Activated CD4-positive, alpha-beta T cell treated with anti-CD3 and anti-CD28 coated beads for 36 hours (primary cell): ENCODE results near the gene GRM4. TPM values are rescaled to one million over a fixed set of nuclear protein-coding genes. Genes with fewer than 3 reads are reported as not detected.

Experiments
- ATAC-seq: fragments of 200-7000 bp; cut with Tn5 transposase; one replicate; pipeline ENCODE4 v1.10.0; 2021; ENCODE audit warnings: mild to moderate bottlenecking, moderate library complexity
- CTCF ChIA-PET: fragments of 350-600 bp; sonication (Branson Sonifier 250); formaldehyde crosslinking; loops from one replicate; lab custom pipeline; 2021; ENCODE audit warnings: antibody characterized with exemption; lab: Charles Lee
- POLR2A ChIA-PET: fragments of 350-600 bp; sonication (Branson Sonifier 250); formaldehyde crosslinking; loops from one replicate; lab custom pipeline; 2021; ENCODE audit warnings: antibody characterized with exemption, inconsistent platforms; lab: Charles Lee
- DNase-seq: peaks from one replicate; pipeline ENCODE4 v3.0.0-alpha.2; 2020
- H3K27ac Mint-ChIP-seq: one replicate; pipeline ENCODE4 v1.8.0; 2021; ENCODE audit warnings: mixed read lengths
- H3K27me3 Mint-ChIP-seq: one replicate; pipeline ENCODE4 v1.8.0; 2021; ENCODE audit warnings: mixed read lengths
- H3K36me3 Mint-ChIP-seq: one replicate; pipeline ENCODE4 v1.8.0; 2021; ENCODE audit warnings: low read depth, mixed read lengths
- H3K4me1 Mint-ChIP-seq: one replicate; pipeline ENCODE4 v1.8.0; 2021; ENCODE audit warnings: mixed read lengths
- H3K4me3 Mint-ChIP-seq: one replicate; pipeline ENCODE4 v1.8.0; 2021; ENCODE audit warnings: mild to moderate bottlenecking, moderate library complexity, mixed read lengths
- H3K9me3 Mint-ChIP-seq: one replicate; pipeline ENCODE4 v1.8.0; 2021; ENCODE audit warnings: low read depth, mixed read lengths
- intact Hi-C, 2 experiments: fragments of 100-400 bp; cut with DNase I in 1 of 2; cut with micrococcal nuclease in 1 of 2; formaldehyde crosslinking; loops; one replicate each; pipeline versions ENCODE4 v1.14.2 to v1.15.1; 2022 to 2024; cut with DNase I, micrococcal nuclease
- total RNA-seq, 2 experiments: library from RNA; stranded (reverse); gene quantifications; one replicate each; pipeline ENCODE4 v1.2.3, GENCODE V29; 2021

GRM4 gene
- total RNA-seq, 2 experiments from 2014 or later, result 0.11 TPM; not detected in 1

DNA sequence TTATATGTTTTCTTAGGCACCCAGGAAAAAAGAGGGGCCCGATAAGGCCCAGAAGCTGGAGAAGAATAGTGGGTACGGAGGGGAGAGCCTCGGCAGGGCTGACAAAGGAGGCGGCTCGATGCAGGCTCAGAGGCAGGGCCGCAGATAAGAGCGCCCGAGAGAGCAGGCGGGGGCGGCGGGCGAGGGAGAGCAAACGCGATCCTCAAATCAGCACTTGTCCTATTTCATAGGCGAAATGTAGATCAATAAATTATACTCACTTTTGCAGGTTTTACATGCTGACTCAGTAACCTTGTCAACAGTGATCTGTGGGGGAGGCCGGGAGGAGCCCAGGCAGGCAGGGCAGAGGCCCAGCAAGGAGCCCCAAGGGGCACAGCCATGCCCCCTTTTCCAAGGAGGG lies 42.6 kb downstream of the GRM4 start:
- DNase-seq, result no peak
- Mint-ChIP-seq H3K27ac (no peak overlapping the region), H3K9me3 (no peaks in the 10 kb centered on the region), H3K36me3 (no peaks in the 10 kb centered on the region), H3K4me3 (no peak overlapping the region), H3K27me3 (no peaks in the 10 kb centered on the region), H3K4me1 (no peaks in the 10 kb centered on the region)
- POLR2A ChIA-PET, result no interaction called here
- intact Hi-C loops, result no loop called here
- ATAC-seq, result no peak
- CTCF ChIA-PET, result interaction anchor here (0.6 kb wide), 1 partner anchor 50 kb away, joined by 3 read pairs; no protein-coding TSS in a partner anchor

- DNase-seq (no peak), ATAC-seq (no peak)
- intact Hi-C loops, result no loop called here
- Mint-ChIP-seq H3K4me3 (no peak overlapping the region), H3K27ac (no peak overlapping the region), H3K27me3 (no peaks in the 10 kb centered on the region), H3K36me3 (no peaks in the 10 kb centered on the region), H3K9me3 (no peaks in the 10 kb centered on the region), H3K4me1 (no peaks in the 10 kb centered on the region)
- CTCF ChIA-PET, result interaction anchor here (0.6 kb wide), 1 partner anchor 49 kb away, joined by 3 read pairs; no protein-coding TSS in a partner anchor
- POLR2A ChIA-PET, result no interaction called here
Observed at GRCh38 chr6:34102696-34103095, 43.2 kb downstream of the GRM4 start.

DNA sequence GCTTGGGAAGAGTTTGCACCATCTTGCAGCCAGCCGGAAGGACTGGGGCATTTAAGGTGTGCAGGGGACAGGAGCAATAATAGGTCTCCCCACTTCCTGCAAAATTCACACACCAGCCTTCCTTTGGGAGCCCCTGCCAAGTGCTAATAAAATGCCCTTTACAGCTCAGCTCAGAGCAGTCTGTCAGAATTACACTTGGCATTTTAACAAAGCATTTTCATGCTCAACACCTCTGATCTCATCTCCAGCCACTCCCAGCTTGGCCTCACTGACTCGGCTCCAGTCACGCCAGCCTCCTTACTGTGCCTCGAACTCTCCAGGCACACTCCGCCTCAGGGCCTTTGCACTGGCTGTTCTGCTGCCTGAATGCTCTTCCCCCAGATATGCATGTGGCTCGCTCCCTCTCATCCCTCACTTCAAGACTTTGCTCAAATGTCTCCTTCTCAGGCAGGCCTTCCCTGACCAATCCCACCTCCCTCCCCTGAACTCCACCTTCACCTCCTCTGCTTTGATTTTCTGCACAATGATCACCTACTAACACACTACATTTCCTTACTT lies 43.7 kb downstream of the GRM4 start:
- POLR2A ChIA-PET, result no interaction called here
- no peaks in the 10 kb centered on the region for H3K4me1 Mint-ChIP-seq
- H3K27ac Mint-ChIP-seq, result no peak overlapping the region
- ATAC-seq, result no peak
- intact Hi-C loops, result no loop called here
- CTCF ChIA-PET, result no interaction called here
- H3K9me3 Mint-ChIP-seq, result no peaks in the 10 kb centered on the region
- no peaks in the 10 kb centered on the region for H3K27me3 Mint-ChIP-seq
- no peaks in the 10 kb centered on the region for H3K36me3 Mint-ChIP-seq
- DNase-seq, result no peak
- H3K4me3 Mint-ChIP-seq, result no peak overlapping the region

GRCh38 chr6:34100788-34101187 lies 45.1 kb downstream of the GRM4 start:
- no peaks in the 10 kb centered on the region for H3K9me3 Mint-ChIP-seq
- H3K36me3 Mint-ChIP-seq, result no peaks in the 10 kb centered on the region
- ATAC-seq, result no peak
- no peak for DNase-seq
- H3K4me1 Mint-ChIP-seq, result no peaks in the 10 kb centered on the region
- intact Hi-C loops, result no loop called here
- H3K27me3 Mint-ChIP-seq, result peaks cover 6% of the 10 kb centered on the region
- no peak overlapping the region for H3K27ac Mint-ChIP-seq
- no peak overlapping the region for H3K4me3 Mint-ChIP-seq
- ChIA-PET POLR2A (no interaction called here), CTCF (interaction anchor here (0.8 to 0.9 kb wide), 2 partner anchors 46 to 224 kb away, joined by 3 to 5 read pairs; no protein-coding TSS in a partner anchor)

DNA sequence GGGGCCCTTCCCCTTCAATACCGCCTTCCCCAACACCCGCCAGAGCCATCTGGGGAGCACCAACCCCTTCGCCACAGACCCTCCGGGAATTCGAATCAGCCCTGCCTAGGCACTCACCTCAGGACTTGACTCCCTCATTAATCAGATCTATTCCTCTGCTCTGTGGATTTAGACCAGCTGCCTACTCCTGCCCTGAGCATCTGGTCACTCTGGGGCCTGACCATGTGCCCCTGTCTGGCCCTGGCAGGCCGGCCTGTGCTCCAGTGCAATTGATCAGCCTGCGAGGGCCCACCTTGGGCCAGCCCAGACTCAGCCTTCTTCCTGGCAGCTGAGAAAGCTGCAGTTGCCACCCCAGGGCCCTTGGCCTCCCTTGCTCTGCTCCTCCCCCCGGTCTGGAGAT lies 46.0 kb downstream of the GRM4 start:
- intact Hi-C loops, result no loop called here
- CTCF ChIA-PET, result interaction anchor here (0.8 kb wide), 1 partner anchor 45 kb away, joined by 3 read pairs; no protein-coding TSS in a partner anchor
- DNase-seq, result no peak
- POLR2A ChIA-PET, result no interaction called here
- Mint-ChIP-seq H3K27ac (no peak overlapping the region), H3K9me3 (no peaks in the 10 kb centered on the region), H3K4me3 (no peak overlapping the region), H3K27me3 (peaks cover 9% of the 10 kb centered on the region), H3K4me1 (no peaks in the 10 kb centered on the region), H3K36me3 (no peaks in the 10 kb centered on the region)
- ATAC-seq, result no peak

- Mint-ChIP-seq H3K4me1 (no peaks in the 10 kb centered on the region), H3K4me3 (no peak overlapping the region), H3K27me3 (peaks cover 17% of the 10 kb centered on the region), H3K36me3 (no peaks in the 10 kb centered on the region), H3K9me3 (no peaks in the 10 kb centered on the region), H3K27ac (no peak overlapping the region)
- no peak for DNase-seq
- ChIA-PET CTCF (interaction anchor here (0.6 kb wide), 1 partner anchor 238 kb away, joined by 3 read pairs; no protein-coding TSS in a partner anchor), POLR2A (no interaction called here)
- intact Hi-C loops, result no loop called here
- ATAC-seq, result no peak
Observed at GRCh38 chr6:34098045-34098936, 47.6 kb downstream of the GRM4 start.

DNA sequence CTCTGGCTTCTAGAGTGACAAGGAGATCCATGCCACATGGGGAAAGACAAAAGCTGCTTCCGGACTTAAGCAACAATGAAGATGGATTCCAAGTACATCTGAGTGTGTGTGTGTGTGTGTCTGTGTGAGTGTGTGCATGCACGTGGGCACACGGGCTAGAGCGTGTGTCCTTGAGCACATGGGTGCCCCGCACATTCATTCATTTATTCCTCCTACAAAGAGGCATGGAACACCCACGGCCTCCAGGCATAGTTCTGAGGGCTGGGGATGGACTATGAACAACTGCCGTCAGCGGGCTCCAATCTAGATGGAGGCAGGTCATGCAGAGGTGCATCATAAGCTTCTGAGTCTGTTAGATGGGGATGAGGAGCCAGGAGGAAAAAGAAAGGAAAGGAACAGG lies 49.1 kb downstream of the GRM4 start:
- Mint-ChIP-seq H3K27me3 (peaks cover 18% of the 10 kb centered on the region), H3K9me3 (no peaks in the 10 kb centered on the region), H3K4me3 (no peak overlapping the region), H3K27ac (no peak overlapping the region), H3K4me1 (no peaks in the 10 kb centered on the region), H3K36me3 (no peaks in the 10 kb centered on the region)
- intact Hi-C loops, result no loop called here
- DNase-seq (no peak), ATAC-seq (no peak)
- ChIA-PET POLR2A (no interaction called here), CTCF (no interaction called here)

DNA sequence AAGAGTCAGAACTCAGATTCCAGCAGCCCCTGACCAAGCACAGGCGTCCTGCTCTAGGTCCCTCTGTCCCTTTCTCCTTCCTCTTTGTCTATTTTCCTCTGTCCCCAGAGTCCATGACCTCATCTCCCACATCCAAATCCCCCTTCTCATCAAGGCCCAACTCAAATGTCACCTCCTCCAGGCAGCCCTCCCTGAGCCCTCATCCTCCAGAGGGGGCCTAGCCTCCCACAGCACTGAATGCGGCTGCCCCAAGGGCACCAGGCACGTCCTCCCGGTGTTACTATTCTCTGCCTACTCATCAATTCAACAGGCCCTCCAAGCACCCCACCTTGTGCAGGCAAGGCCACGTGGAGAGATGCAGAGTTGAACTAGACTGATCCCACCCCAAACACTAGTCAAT lies 49.7 kb downstream of the GRM4 start:
- intact Hi-C loops, result no loop called here
- peaks cover 18% of the 10 kb centered on the region for H3K27me3 Mint-ChIP-seq
- CTCF ChIA-PET, result no interaction called here
- no peaks in the 10 kb centered on the region for H3K4me1 Mint-ChIP-seq
- no peak overlapping the region for H3K4me3 Mint-ChIP-seq
- no peaks in the 10 kb centered on the region for H3K36me3 Mint-ChIP-seq
- ATAC-seq (no peak), DNase-seq (no peak)
- H3K27ac Mint-ChIP-seq, result no peak overlapping the region
- POLR2A ChIA-PET, result no interaction called here
- no peaks in the 10 kb centered on the region for H3K9me3 Mint-ChIP-seq

- intact Hi-C loops, result no loop called here
- Mint-ChIP-seq H3K4me1 (no peaks in the 10 kb centered on the region), H3K9me3 (no peaks in the 10 kb centered on the region), H3K36me3 (no peaks in the 10 kb centered on the region), H3K27ac (no peak overlapping the region), H3K4me3 (no peak overlapping the region), H3K27me3 (peaks cover 18% of the 10 kb centered on the region)
- ChIA-PET CTCF (no interaction called here), POLR2A (no interaction called here)
- no peak for ATAC-seq
- no peak for DNase-seq
Observed at GRCh38 chr6:34095741-34096140, 50.1 kb downstream of the GRM4 start.

DNA sequence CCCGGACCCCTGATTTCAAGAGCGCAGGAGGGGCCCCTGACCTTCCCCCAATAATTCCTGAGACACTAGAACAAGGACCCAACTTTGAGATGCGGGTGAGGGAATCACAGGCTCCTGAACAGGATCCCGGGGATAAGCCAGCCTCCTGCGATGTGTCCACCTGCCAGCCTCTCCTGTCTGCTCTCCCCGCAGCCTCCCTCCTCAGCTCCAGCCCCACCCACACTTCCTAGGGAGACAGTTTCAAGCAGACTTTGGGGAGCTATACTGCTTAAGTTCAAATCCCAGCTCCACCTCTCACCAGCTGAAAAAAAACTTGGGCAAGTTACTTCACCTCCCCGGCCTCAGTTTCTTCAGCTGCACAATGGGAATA lies 50.8 kb downstream of the GRM4 start:
- peaks cover 18% of the 10 kb centered on the region for H3K27me3 Mint-ChIP-seq
- no peak overlapping the region for H3K27ac Mint-ChIP-seq
- H3K9me3 Mint-ChIP-seq, result no peaks in the 10 kb centered on the region
- CTCF ChIA-PET, result interaction anchor here (1.3 kb wide), 1 partner anchor 40 kb away, joined by 4 read pairs; no protein-coding TSS in a partner anchor
- ATAC-seq (no peak), DNase-seq (no peak)
- no peaks in the 10 kb centered on the region for H3K36me3 Mint-ChIP-seq
- intact Hi-C loops, result no loop called here
- no peaks in the 10 kb centered on the region for H3K4me1 Mint-ChIP-seq
- H3K4me3 Mint-ChIP-seq, result no peak overlapping the region
- POLR2A ChIA-PET, result no interaction called here

- Mint-ChIP-seq H3K27ac (no peak overlapping the region), H3K4me3 (no peak overlapping the region), H3K36me3 (no peaks in the 10 kb centered on the region), H3K27me3 (peaks cover 18% of the 10 kb centered on the region), H3K9me3 (no peaks in the 10 kb centered on the region), H3K4me1 (no peaks in the 10 kb centered on the region)
- intact Hi-C loops, result no loop called here
- no peak for ATAC-seq
- no peak for DNase-seq
- ChIA-PET POLR2A (no interaction called here), CTCF (interaction anchor here (1.3 kb wide), 1 partner anchor 40 kb away, joined by 4 read pairs; no protein-coding TSS in a partner anchor)
Observed at GRCh38 chr6:34094474-34095135, 51.3 kb downstream of the GRM4 start.
